Mesenchymal stem cell (in vitro differentiated cells and primary cell): ENCODE results near the gene DNAJC22. TPM values are rescaled to one million over a fixed set of nuclear protein-coding genes. Genes with fewer than 3 reads are reported as not detected.

ENCODE experiments used
- DNase-seq: peaks from one replicate; pipeline ENCODE4 v3.0.0-alpha.2; 2013
- H2AFZ ChIP-seq: one replicate; pipeline ENCODE4 v1.6.1; 2013; ENCODE audit warnings: low read depth, mild to moderate bottlenecking, control low read depth, inconsistent platforms, low read length, moderate library complexity
- H2AK5ac ChIP-seq: 2 replicates; pipeline ENCODE4 v1.6.1; 2013; ENCODE audit warnings: low read length, moderate library complexity, mild to moderate bottlenecking, inconsistent platforms; ENCODE audit not compliant: severe bottlenecking
- H2BK120ac ChIP-seq: one replicate; pipeline ENCODE4 v1.6.1; 2013; ENCODE audit warnings: low read depth, mild to moderate bottlenecking, inconsistent platforms, low read length, moderate library complexity
- H2BK12ac ChIP-seq, 2 experiments: one replicate each; pipeline ENCODE4 v1.6.1; 2013; ENCODE audit warnings: inconsistent platforms in 2 of 2, low read length in 2 of 2, mild to moderate bottlenecking in 2 of 2, moderate library complexity in 2 of 2, control low read depth in 1 of 2
- H2BK15ac ChIP-seq: one replicate; pipeline ENCODE4 v1.6.1; 2013; ENCODE audit warnings: mild to moderate bottlenecking, low read depth, inconsistent platforms; ENCODE audit not compliant: poor library complexity, severe bottlenecking
- H2BK5ac ChIP-seq: 2 replicates; pipeline ENCODE4 v1.6.1; 2013; ENCODE audit warnings: low read depth, mild to moderate bottlenecking, low read length, control low read depth, inconsistent platforms; ENCODE audit not compliant: poor library complexity, severe bottlenecking
- H3K14ac ChIP-seq, 2 experiments: one replicate each; pipeline ENCODE4 v1.6.1; 2013; ENCODE audit warnings: inconsistent platforms in 2 of 2, low read length in 2 of 2, control low read depth in 1 of 2, mild to moderate bottlenecking in 1 of 2, moderate library complexity in 1 of 2
- H3K18ac ChIP-seq, 2 experiments: one replicate each; pipeline ENCODE4 v1.6.1; 2013; ENCODE audit warnings: inconsistent platforms in 2 of 2, low read length in 2 of 2, control low read depth in 1 of 2, low read depth in 1 of 2, mild to moderate bottlenecking in 1 of 2
- H3K23ac ChIP-seq, 2 experiments: one replicate each; pipeline ENCODE4 v1.6.1; 2013; ENCODE audit warnings: inconsistent platforms in 2 of 2, low read length in 2 of 2, mild to moderate bottlenecking in 2 of 2, moderate library complexity in 2 of 2, control low read depth in 1 of 2
- H3K27ac ChIP-seq: 2 replicates; pipeline ENCODE4 v1.5.1; 2013; ENCODE audit warnings: mild to moderate bottlenecking, moderate library complexity, low read length, control low read depth, inconsistent platforms; ENCODE audit not compliant: poor library complexity, severe bottlenecking
- H3K27me3 ChIP-seq, 2 experiments: 2 replicates each; pipeline versions ENCODE4 v1.6.1 to v1.7.0; 2013; ENCODE audit warnings: low read length in 2 of 2, mild to moderate bottlenecking in 2 of 2, moderate library complexity in 2 of 2, control low read depth in 1 of 2, inconsistent platforms in 1 of 2; ENCODE audit not compliant: control insufficient read depth in 1 of 2, insufficient read depth in 1 of 2
- H3K36me3 ChIP-seq, 2 experiments: 2 replicates each; pipeline versions ENCODE4 v1.6.1 to v1.7.0; 2013; ENCODE audit warnings: low read length in 2 of 2, control low read depth in 1 of 2, inconsistent platforms in 1 of 2, low read depth in 1 of 2, mild to moderate bottlenecking in 1 of 2; ENCODE audit not compliant: insufficient read depth in 2 of 2, control insufficient read depth in 1 of 2
- H3K4ac ChIP-seq, 2 experiments: one replicate each; pipeline ENCODE4 v1.6.1; 2013; ENCODE audit warnings: inconsistent platforms in 2 of 2, low read length in 2 of 2, mild to moderate bottlenecking in 2 of 2, moderate library complexity in 2 of 2, control low read depth in 1 of 2, low read depth in 1 of 2
- H3K4me1 ChIP-seq: 2 replicates; pipeline ENCODE4 v1.6.1; 2013; ENCODE audit warnings: low read depth, low read length, control low read depth; ENCODE audit not compliant: control insufficient read depth, insufficient read depth
- H3K4me2 ChIP-seq: 2 replicates; pipeline ENCODE4 v1.6.1; 2013; ENCODE audit warnings: low read length, mild to moderate bottlenecking, inconsistent platforms; ENCODE audit not compliant: poor library complexity, severe bottlenecking
- H3K4me3 ChIP-seq, 2 experiments: 2 replicates each; pipeline versions ENCODE4 v1.5.1 to v1.7.0; 2013; ENCODE audit warnings: low read length in 2 of 2, mild to moderate bottlenecking in 2 of 2, control low read depth in 1 of 2, low read depth in 1 of 2; ENCODE audit not compliant: insufficient read depth in 1 of 2
- H3K79me1 ChIP-seq: replicated peaks from 2 replicates; pipeline ENCODE4 v1.6.1; 2013; ENCODE audit warnings: mild to moderate bottlenecking, control low read depth, low read length, inconsistent platforms; ENCODE audit not compliant: poor library complexity, severe bottlenecking
- H3K9ac ChIP-seq: 2 replicates; pipeline ENCODE4 v1.7.0; 2013; ENCODE audit warnings: mild to moderate bottlenecking, low read length, moderate library complexity
- H3K9me3 ChIP-seq: 2 replicates; pipeline ENCODE4 v1.7.0; 2013; ENCODE audit warnings: mild to moderate bottlenecking, low read length; ENCODE audit not compliant: control insufficient read depth
- H4K8ac ChIP-seq: one replicate; pipeline ENCODE4 v1.6.1; 2013; ENCODE audit warnings: inconsistent platforms, mild to moderate bottlenecking, low read length, moderate library complexity
- H4K91ac ChIP-seq: one replicate; pipeline ENCODE4 v1.6.1; 2013; ENCODE audit warnings: mild to moderate bottlenecking, low read length, inconsistent platforms
- WGBS: methylation state at CpG from one replicate; pipeline ENCODE4 v1.1.7; 2013; ENCODE audit warnings: mixed read lengths; 5-methylcytosine and 5-hydroxymethylcytosine counted together
- polyA plus RNA-seq, 2 experiments: library from polyadenylated mRNA; stranded (reverse); fragments of 200-250 nt; gene quantifications; one replicate each; pipeline ENCODE4 v1.2.3, GENCODE V29; 2013

The DNAJC22 gene
- 1.6 TPM for polyA plus RNA-seq (2013, experiment 1 of 2)
- 1.8 TPM for polyA plus RNA-seq (2013, experiment 2 of 2)

DNA sequence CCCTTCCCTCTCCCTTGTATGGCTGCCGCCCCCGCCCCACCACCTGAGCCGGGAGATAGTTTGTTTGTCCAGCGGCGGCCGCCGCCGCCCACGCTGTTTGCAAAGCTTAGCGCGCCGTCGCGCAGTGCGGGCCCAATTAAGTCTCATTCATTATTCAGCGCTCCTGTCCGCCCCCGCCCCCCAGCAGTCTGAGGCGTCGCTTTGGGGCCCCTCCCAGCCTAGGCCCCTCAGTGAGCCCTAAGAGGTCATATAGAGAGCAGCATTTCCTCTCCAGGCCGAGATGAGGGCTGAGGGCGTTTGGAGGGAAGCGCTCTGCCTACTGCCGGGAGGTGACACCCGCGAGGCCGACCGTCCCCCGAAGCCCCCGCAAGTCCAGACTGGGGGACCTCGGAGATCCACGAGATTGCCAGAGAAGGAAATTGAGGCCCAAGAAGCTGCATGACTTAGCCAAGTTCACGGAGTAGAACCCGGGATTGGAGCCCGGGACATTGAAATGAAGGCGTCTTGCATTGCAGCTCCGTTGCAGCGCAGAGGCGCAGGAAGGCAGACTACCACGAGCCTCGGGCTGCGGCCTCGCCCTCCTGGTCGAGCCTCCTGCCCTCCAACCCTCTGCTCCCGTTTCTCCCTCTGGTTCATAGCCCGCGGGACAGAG lies at the start of gene DNAJC22:
TSS of gene DNAJC22 (plus strand) at position 230 of the 652 bp plus-strand sequence. CDS start 1,985 bp downstream, outside the sequence.
- H3K4ac ChIP-seq: no peak within 1 kb of the TSS
- peak within 1 kb of the TSS; percentile 29 for H3K9ac ChIP-seq
- 2% methylated on average over 47 of the region's 47 CpGs for WGBS
- H3K23ac ChIP-seq: no peak within 1 kb of the TSS
- DNase-seq: no peak
- peak within 1 kb of the TSS; percentile 4 for H2BK5ac ChIP-seq
- peaks cover 0 to 6% of the 10 kb centered on the region in 2 experiments for H3K36me3 ChIP-seq
- H2BK120ac ChIP-seq: no peak within 1 kb of the TSS
- H3K27me3 ChIP-seq: peaks cover 59 to 85% of the 10 kb centered on the region in 2 experiments
- peak within 1 kb of the TSS in 1 of 2 experiments; percentile 29 for H2BK12ac ChIP-seq
- H3K4me1 ChIP-seq: peaks cover 53% of the 10 kb centered on the region
- H2AK5ac ChIP-seq: no peak within 1 kb of the TSS
- no peak within 1 kb of the TSS for H2BK15ac ChIP-seq
- peak within 1 kb of the TSS; percentile 90 for H3K4me2 ChIP-seq
- peak within 1 kb of the TSS; percentile 2 to 68 for H3K4me3 ChIP-seq
- no peaks in the 10 kb centered on the region for H3K79me1 ChIP-seq
- H4K91ac ChIP-seq: no peak within 1 kb of the TSS
- H4K8ac ChIP-seq: no peak within 1 kb of the TSS
- no peak within 1 kb of the TSS for H3K18ac ChIP-seq
- no peaks in the 10 kb centered on the region for H3K9me3 ChIP-seq
- no peak within 1 kb of the TSS for H3K27ac ChIP-seq
- no peak within 1 kb of the TSS for H3K14ac ChIP-seq
- H2AFZ ChIP-seq: no peak within 1 kb of the TSS

- no peak overlapping the region for H3K4ac ChIP-seq
- H3K23ac ChIP-seq: no peak overlapping the region
- no peak overlapping the region for H3K4me3 ChIP-seq
- DNase-seq: no peak
- H3K9ac ChIP-seq: no peak overlapping the region
- H2AFZ ChIP-seq: no peak overlapping the region
- H2BK120ac ChIP-seq: no peak overlapping the region
- no peak overlapping the region for H2BK12ac ChIP-seq
- H2BK5ac ChIP-seq: no peak overlapping the region
- H4K8ac ChIP-seq: no peak overlapping the region
- H3K36me3 ChIP-seq: no peaks in the 10 kb centered on the region
- no peak overlapping the region for H3K4me2 ChIP-seq
- no peak overlapping the region for H3K27ac ChIP-seq
- H4K91ac ChIP-seq: no peak overlapping the region
- peaks cover 68 to 70% of the 10 kb centered on the region in 2 experiments for H3K27me3 ChIP-seq
- no peak overlapping the region for H2BK15ac ChIP-seq
- 32% methylated on average over 7 of the region's 8 CpGs for WGBS
- H3K4me1 ChIP-seq: peaks cover 20% of the 10 kb centered on the region
- H3K14ac ChIP-seq: no peak overlapping the region
- no peaks in the 10 kb centered on the region for H3K79me1 ChIP-seq
- no peak overlapping the region for H3K18ac ChIP-seq
- H3K9me3 ChIP-seq: no peaks in the 10 kb centered on the region
- no peak overlapping the region for H2AK5ac ChIP-seq
Measured at GRCh38 chr12:49297695-49298060, 49.0 kb upstream of the DNAJC22 start.

DNA sequence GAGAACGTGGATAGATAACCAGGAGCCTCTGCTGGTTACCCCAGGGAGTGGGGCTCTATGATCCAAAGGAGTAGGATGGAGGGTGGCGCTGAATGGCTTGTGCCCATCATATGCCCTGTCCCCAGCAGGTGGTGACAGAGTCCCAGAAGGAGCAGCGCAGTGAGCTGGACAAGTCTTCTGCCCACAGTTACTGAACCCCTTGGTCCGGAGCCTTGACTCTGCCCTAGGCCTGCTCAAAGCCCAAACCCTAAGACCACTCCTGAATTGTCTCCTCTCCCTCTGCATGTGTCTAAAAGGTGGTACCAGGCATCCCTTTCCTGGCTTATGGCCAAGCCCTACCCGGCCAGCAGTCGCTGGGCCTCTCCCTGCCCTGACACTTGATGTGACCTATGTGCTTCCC lies 48.5 kb upstream of the DNAJC22 start:
- Histone ChIP-seq H3K36me3 (no peaks in the 10 kb centered on the region), H3K4ac (no peak overlapping the region), H2AK5ac (no peak overlapping the region), H3K4me2 (no peak overlapping the region), H3K9me3 (no peaks in the 10 kb centered on the region), H3K4me3 (no peak overlapping the region), H2BK5ac (no peak overlapping the region), H4K8ac (no peak overlapping the region), H3K27me3 (peaks cover 70 to 73% of the 10 kb centered on the region in 2 experiments), H2BK120ac (no peak overlapping the region), H2BK12ac (no peak overlapping the region), H2AFZ (no peak overlapping the region), H3K18ac (no peak overlapping the region), H3K79me1 (no peaks in the 10 kb centered on the region), H2BK15ac (no peak overlapping the region), H3K23ac (no peak overlapping the region), H3K4me1 (peaks cover 20% of the 10 kb centered on the region), H3K14ac (no peak overlapping the region), H3K27ac (no peak overlapping the region), H3K9ac (no peak overlapping the region), H4K91ac (no peak overlapping the region)
- no peak for DNase-seq
- WGBS: 73% methylated on average over 6 of the region's 6 CpGs

DNA sequence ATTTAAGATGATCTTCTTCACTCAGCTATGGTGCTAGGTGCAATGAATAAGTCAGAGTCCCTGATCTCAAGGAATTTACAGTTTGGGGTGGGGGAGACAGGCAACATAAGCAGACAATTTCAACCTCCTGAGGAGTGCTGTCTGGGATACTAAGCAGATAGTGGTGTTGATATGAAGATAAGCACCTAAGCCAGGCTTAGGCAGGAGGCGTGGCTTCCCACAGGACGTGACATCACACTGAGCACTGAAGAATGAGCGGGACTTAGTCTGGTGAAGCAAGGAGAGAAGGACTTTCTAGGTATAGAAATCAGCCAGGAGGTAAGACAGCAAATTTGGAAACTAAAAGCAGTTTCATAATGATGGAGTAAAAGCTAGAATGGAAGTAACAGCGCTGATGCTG lies 44.9 kb upstream of the DNAJC22 start:
- H3K79me1 ChIP-seq: no peaks in the 10 kb centered on the region
- peaks cover 39 to 54% of the 10 kb centered on the region in 2 experiments for H3K27me3 ChIP-seq
- H2AFZ ChIP-seq: no peak overlapping the region
- H2BK5ac ChIP-seq: no peak overlapping the region
- H2AK5ac ChIP-seq: no peak overlapping the region
- no peak overlapping the region for H2BK120ac ChIP-seq
- no peaks in the 10 kb centered on the region for H3K36me3 ChIP-seq
- no peak overlapping the region for H4K8ac ChIP-seq
- H3K18ac ChIP-seq: no peak overlapping the region
- no peak overlapping the region for H2BK15ac ChIP-seq
- no peak overlapping the region for H3K4me3 ChIP-seq
- 64% methylated on average over 4 of the region's 4 CpGs for WGBS
- no peaks in the 10 kb centered on the region for H3K9me3 ChIP-seq
- H3K4me2 ChIP-seq: no peak overlapping the region
- no peak for DNase-seq
- H3K4me1 ChIP-seq: peaks cover 9% of the 10 kb centered on the region
- H2BK12ac ChIP-seq: no peak overlapping the region
- H3K14ac ChIP-seq: no peak overlapping the region
- no peak overlapping the region for H3K23ac ChIP-seq
- no peak overlapping the region for H3K9ac ChIP-seq
- no peak overlapping the region for H4K91ac ChIP-seq
- no peak overlapping the region for H3K4ac ChIP-seq
- no peak overlapping the region for H3K27ac ChIP-seq
